Liver (tissue), 2 donors: ENCODE measurements around the gene IKZF3.

Experiments
- CTCF ChIP-seq: fragments of 150-350 bp; IDR thresholded peaks from 2 replicates; pipeline ENCODE4 v1.5.1; 2017; ENCODE audit warnings: improper control_type of control experiment, low read depth, low read length; ENCODE audit not compliant: missing input control
- FOXA2 ChIP-seq: IDR thresholded peaks from 2 replicates; pipeline ENCODE4 v1.6.1; 2016; ENCODE audit warnings: antibody characterized with exemption
- MAX ChIP-seq: IDR thresholded peaks from 2 replicates; pipeline ENCODE4 v1.6.1; 2016; ENCODE audit warnings: antibody characterized with exemption
- TF ChIP-seq, protein P1 (sequence below): IDR thresholded peaks from 2 replicates; pipeline ENCODE4 v1.6.1; 2016; ENCODE audit warnings: antibody characterized with exemption, mild to moderate bottlenecking
- donor health status: healthy.

DNA sequence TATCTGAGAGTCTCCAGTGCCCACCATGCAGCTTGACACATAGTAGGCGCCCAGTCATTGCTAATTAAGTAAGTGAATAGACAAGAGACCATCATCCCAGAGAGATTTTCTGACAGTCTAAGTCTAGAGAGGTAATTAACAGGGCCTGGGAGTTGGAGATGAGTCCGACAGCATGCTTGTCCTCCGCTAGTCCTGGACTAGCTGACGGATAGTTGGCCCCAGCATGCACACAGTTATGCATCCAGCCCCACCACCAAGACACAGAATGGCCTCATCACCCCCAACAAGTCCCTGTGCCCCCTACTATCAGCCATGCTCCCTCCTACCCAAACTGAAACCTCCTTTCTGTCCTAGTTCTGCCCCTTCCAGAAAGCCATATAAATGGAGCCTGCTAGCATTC lies 116.4 kb downstream of the IKZF3 start:
- TF ChIP-seq CTCF, result no peak
- TF ChIP-seq FOXA2, result no peak
- TF ChIP-seq, protein P1, sequence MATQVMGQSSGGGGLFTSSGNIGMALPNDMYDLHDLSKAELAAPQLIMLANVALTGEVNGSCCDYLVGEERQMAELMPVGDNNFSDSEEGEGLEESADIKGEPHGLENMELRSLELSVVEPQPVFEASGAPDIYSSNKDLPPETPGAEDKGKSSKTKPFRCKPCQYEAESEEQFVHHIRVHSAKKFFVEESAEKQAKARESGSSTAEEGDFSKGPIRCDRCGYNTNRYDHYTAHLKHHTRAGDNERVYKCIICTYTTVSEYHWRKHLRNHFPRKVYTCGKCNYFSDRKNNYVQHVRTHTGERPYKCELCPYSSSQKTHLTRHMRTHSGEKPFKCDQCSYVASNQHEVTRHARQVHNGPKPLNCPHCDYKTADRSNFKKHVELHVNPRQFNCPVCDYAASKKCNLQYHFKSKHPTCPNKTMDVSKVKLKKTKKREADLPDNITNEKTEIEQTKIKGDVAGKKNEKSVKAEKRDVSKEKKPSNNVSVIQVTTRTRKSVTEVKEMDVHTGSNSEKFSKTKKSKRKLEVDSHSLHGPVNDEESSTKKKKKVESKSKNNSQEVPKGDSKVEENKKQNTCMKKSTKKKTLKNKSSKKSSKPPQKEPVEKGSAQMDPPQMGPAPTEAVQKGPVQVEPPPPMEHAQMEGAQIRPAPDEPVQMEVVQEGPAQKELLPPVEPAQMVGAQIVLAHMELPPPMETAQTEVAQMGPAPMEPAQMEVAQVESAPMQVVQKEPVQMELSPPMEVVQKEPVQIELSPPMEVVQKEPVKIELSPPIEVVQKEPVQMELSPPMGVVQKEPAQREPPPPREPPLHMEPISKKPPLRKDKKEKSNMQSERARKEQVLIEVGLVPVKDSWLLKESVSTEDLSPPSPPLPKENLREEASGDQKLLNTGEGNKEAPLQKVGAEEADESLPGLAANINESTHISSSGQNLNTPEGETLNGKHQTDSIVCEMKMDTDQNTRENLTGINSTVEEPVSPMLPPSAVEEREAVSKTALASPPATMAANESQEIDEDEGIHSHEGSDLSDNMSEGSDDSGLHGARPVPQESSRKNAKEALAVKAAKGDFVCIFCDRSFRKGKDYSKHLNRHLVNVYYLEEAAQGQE, result no peak
- TF ChIP-seq MAX, result no peak
